Measurements from ENCODE around the gene GTF3C2. TPM values are rescaled to one million over a fixed set of nuclear protein-coding genes. Genes with fewer than 3 reads are reported as not detected.
A peak's percentile ranks its signal among the peaks of the same experiment; 100 is the strongest.
"Not testable (repeated sequence)": the region's sequence is repeated elsewhere in the genome, so short reads cannot be mapped to it uniquely, and the experiment has no call there.

The GTF3C2 gene
- total and polyA plus RNA-seq, 3 experiments from 2014 or later: 43.5 to 81.7 (median 76.7) TPM

DNA sequence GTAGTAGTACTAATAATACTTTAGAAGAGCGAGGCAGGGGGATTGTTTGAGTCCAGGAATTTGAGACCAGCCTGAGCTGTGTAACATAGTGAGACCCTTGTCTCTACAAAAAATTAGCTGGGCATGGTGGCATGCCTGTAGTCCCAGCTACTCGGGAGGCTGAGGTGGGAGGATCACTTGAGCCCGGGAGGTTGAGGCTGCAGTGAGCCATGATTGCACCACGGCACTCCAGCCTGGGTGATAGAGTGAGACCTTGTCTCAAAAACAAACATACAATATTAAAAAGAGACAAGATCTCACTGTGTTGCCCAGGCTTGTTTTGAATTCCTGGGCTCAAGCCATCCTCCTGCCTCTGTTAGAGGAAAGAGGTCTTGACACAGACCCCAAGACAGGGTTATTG, 56.0 kb downstream of the GTF3C2 start:
- DNase-seq; H3K4me3 Mint-ChIP-seq; H3K4me3 ChIP-seq (ENCODE audit: low read length); H3K27ac Mint-ChIP-seq; H3K9me3 Mint-ChIP-seq; H3K4me1 Mint-ChIP-seq; H3K27me3 ChIP-seq (ENCODE audit: insufficient read depth, low read length, poor library complexity, severe bottlenecking); H3K9me3 ChIP-seq (ENCODE audit: low read length); POLR2A ChIA-PET; H3K27ac ChIP-seq (ENCODE audit: low read depth, low read length); H3K36me3 ChIP-seq (ENCODE audit: insufficient read depth, low read length); H3K36me3 Mint-ChIP-seq; H3K4me1 ChIP-seq (ENCODE audit: insufficient read depth, low read length): not testable (repeated sequence)
- peaks cover 14 to 36% of the 10 kb centered on the region in 2 donors for H3K27me3 Mint-ChIP-seq
- CTCF ChIA-PET: interaction anchor here (2.0 kb wide), 1 partner anchor 21 kb away, joined by 5 read pairs; no protein-coding TSS in a partner anchor

- no peaks in the 10 kb centered on the region for H3K27me3 ChIP-seq (ENCODE audit: insufficient read depth, low read length, poor library complexity, severe bottlenecking)
- H3K36me3 ChIP-seq (ENCODE audit: insufficient read depth, low read length): no peaks in the 10 kb centered on the region
- no peaks in the 10 kb centered on the region for H3K4me1 ChIP-seq (ENCODE audit: insufficient read depth, low read length)
- Mint-ChIP-seq H3K4me3 (no peak overlapping the region), H3K27ac (peak overlapping the region in 1 of 8 donors; percentile 83), H3K36me3 (no peaks in the 10 kb centered on the region), H3K27me3 (peaks cover 9 to 26% of the 10 kb centered on the region in 2 donors), H3K4me1 (peaks cover 0 to 6% (median 2%) of the 10 kb centered on the region in 3 donors), H3K9me3 (no peaks in the 10 kb centered on the region)
- no peak overlapping the region for H3K4me3 ChIP-seq (ENCODE audit: low read length)
- H3K27ac ChIP-seq (ENCODE audit: low read depth, low read length): no peak overlapping the region
- DNase-seq: no peak
- H3K9me3 ChIP-seq (ENCODE audit: low read length): no peaks in the 10 kb centered on the region
- CTCF ChIA-PET: interaction anchor here (1.7 to 2.0 kb wide), 2 partner anchors 19 to 34 kb away, joined by 4 to 5 read pairs; no protein-coding TSS in a partner anchor
- POLR2A ChIA-PET: no interaction called here
Measured at GRCh38 chr2:27298391-27299080, 58.0 kb downstream of the GTF3C2 start.

- CTCF ChIA-PET: interaction anchor here (0.9 kb wide), 1 partner anchor 18 kb away, joined by 3 read pairs; no protein-coding TSS in a partner anchor
- H3K4me1 Mint-ChIP-seq: no peaks in the 10 kb centered on the region
- H3K27ac Mint-ChIP-seq: no peak overlapping the region
- H3K4me1 ChIP-seq (ENCODE audit: insufficient read depth, low read length): no peaks in the 10 kb centered on the region
- no peak overlapping the region for H3K4me3 ChIP-seq (ENCODE audit: low read length)
- no peaks in the 10 kb centered on the region for H3K36me3 ChIP-seq (ENCODE audit: insufficient read depth, low read length)
- H3K27ac ChIP-seq (ENCODE audit: low read depth, low read length): no peak overlapping the region
- POLR2A ChIA-PET: no interaction called here
- no peaks in the 10 kb centered on the region for H3K27me3 ChIP-seq (ENCODE audit: insufficient read depth, low read length, poor library complexity, severe bottlenecking)
- H3K9me3 Mint-ChIP-seq: no peaks in the 10 kb centered on the region
- H3K27me3 Mint-ChIP-seq: peaks cover 10 to 37% of the 10 kb centered on the region in 2 donors
- no peak overlapping the region for H3K4me3 Mint-ChIP-seq
- no peaks in the 10 kb centered on the region for H3K36me3 Mint-ChIP-seq
- no peaks in the 10 kb centered on the region for H3K9me3 ChIP-seq (ENCODE audit: low read length)
- DNase-seq: no peak
Measured at GRCh38 chr2:27297195-27297594, 59.4 kb downstream of the GTF3C2 start.

DNA sequence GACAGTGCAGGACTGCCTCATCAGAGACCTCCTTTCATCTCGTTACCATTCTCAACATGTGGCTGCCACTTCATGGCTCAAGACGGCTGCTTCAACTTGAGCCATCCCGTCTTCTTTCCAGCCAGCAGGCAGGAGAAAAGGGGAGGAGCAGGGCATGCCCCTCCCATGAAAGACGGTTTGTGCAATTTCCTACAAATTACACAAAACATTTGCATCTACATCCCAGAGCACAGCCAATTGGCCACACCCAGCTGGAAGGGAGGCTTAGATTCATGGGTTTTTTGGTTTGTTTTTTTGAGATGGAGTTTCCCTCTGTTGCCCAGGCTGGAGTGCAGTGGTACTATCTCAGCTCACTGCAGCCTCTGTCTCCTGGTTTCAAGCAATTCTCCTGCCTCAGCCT, 60.1 kb downstream of the GTF3C2 start:
- Mint-ChIP-seq H3K4me1 (no peaks in the 10 kb centered on the region), H3K9me3 (no peaks in the 10 kb centered on the region), H3K36me3 (no peaks in the 10 kb centered on the region), H3K27me3 (peaks cover 10 to 43% of the 10 kb centered on the region in 2 donors), H3K4me3 (no peak overlapping the region), H3K27ac (no peak overlapping the region)
- no peak for DNase-seq
- ChIA-PET CTCF (no interaction called here), POLR2A (no interaction called here)
- H3K27me3 ChIP-seq (ENCODE audit: insufficient read depth, low read length, poor library complexity, severe bottlenecking): no peaks in the 10 kb centered on the region
- H3K36me3 ChIP-seq (ENCODE audit: insufficient read depth, low read length): no peaks in the 10 kb centered on the region
- H3K4me1 ChIP-seq (ENCODE audit: insufficient read depth, low read length): no peaks in the 10 kb centered on the region
- H3K9me3 ChIP-seq (ENCODE audit: low read length): no peaks in the 10 kb centered on the region
- H3K27ac ChIP-seq (ENCODE audit: low read depth, low read length): no peak overlapping the region
- no peak overlapping the region for H3K4me3 ChIP-seq (ENCODE audit: low read length)

DNA sequence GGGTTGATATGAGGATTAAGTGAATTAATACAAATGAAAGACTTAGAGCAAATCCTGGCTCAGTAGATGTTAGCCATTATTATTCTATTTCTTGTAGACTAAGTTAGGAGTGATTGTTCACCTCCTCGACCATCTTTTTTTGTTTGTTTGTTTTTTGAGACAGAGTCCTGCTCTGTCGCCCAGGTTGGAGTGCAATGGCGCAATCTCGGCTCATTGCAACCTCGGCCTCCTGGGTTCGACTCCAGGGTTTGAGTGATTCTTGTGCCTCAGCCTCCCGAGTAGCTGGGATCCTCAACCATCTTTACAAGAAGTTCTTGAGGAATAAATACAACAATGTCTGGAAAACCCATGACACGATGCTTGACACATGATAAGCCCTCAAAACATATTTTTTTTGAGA, 61.6 kb downstream of the GTF3C2 start:
- no peak overlapping the region for H3K4me3 ChIP-seq (ENCODE audit: low read length)
- no peaks in the 10 kb centered on the region for H3K4me1 ChIP-seq (ENCODE audit: insufficient read depth, low read length)
- H3K27me3 ChIP-seq (ENCODE audit: insufficient read depth, low read length, poor library complexity, severe bottlenecking): no peaks in the 10 kb centered on the region
- H3K4me3 Mint-ChIP-seq: no peak overlapping the region
- H3K27ac ChIP-seq (ENCODE audit: low read depth, low read length): no peak overlapping the region
- ChIA-PET CTCF (interaction anchor here (1.2 kb wide), 1 partner anchor 9 kb away, joined by 4 read pairs; no protein-coding TSS in a partner anchor), POLR2A (no interaction called here)
- no peaks in the 10 kb centered on the region for H3K9me3 Mint-ChIP-seq
- no peaks in the 10 kb centered on the region for H3K36me3 ChIP-seq (ENCODE audit: insufficient read depth, low read length)
- H3K27ac Mint-ChIP-seq: no peak overlapping the region
- H3K9me3 ChIP-seq (ENCODE audit: low read length): no peaks in the 10 kb centered on the region
- no peaks in the 10 kb centered on the region for H3K4me1 Mint-ChIP-seq
- H3K27me3 Mint-ChIP-seq: peaks cover 10 to 46% of the 10 kb centered on the region in 2 donors
- H3K36me3 Mint-ChIP-seq: no peaks in the 10 kb centered on the region
- DNase-seq: no peak

GRCh38 chr2:27291865-27292264, 64.7 kb downstream of the GTF3C2 start:
- no peak for DNase-seq
- Histone ChIP-seq H3K36me3 (ENCODE audit: insufficient read depth, low read length) (no peaks in the 10 kb centered on the region), H3K9me3 (ENCODE audit: low read length) (no peaks in the 10 kb centered on the region), H3K4me1 (ENCODE audit: insufficient read depth, low read length) (no peaks in the 10 kb centered on the region), H3K27ac (ENCODE audit: low read depth, low read length) (no peak overlapping the region), H3K27me3 (ENCODE audit: insufficient read depth, low read length, poor library complexity, severe bottlenecking) (no peaks in the 10 kb centered on the region), H3K4me3 (ENCODE audit: low read length) (no peak overlapping the region)
- no peaks in the 10 kb centered on the region for H3K9me3 Mint-ChIP-seq
- ChIA-PET POLR2A (no interaction called here), CTCF (interaction anchor here (1.0 to 2.7 kb wide), 2 partner anchors 11 to 330 kb away, joined by 3 to 16 read pairs; no protein-coding TSS in a partner anchor)
- no peaks in the 10 kb centered on the region for H3K4me1 Mint-ChIP-seq
- no peak overlapping the region for H3K4me3 Mint-ChIP-seq
- H3K36me3 Mint-ChIP-seq: no peaks in the 10 kb centered on the region
- H3K27me3 Mint-ChIP-seq: peaks cover 6 to 44% of the 10 kb centered on the region in 2 donors
- no peak overlapping the region for H3K27ac Mint-ChIP-seq

DNA sequence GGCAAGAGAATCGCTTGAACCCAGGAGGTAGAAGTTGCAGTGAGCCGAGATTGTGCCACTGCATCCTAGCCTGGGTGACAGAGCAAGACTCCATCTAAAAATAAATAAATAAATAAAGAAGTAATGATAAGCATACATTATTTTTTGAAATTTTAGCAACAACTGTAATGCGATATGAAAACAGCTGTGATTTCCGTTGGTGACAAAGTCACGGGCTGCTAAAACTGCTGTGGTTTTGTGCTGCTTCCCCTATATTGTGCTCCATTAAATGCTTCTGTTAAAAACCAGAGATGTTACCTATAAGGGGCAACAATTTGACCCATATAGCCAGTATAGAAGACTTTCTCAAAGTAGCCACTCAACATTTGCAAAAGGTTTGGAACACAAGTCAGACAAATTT, 66.0 kb downstream of the GTF3C2 start:
- Histone ChIP-seq H3K9me3 (ENCODE audit: low read length) (no peaks in the 10 kb centered on the region), H3K27ac (ENCODE audit: low read depth, low read length) (no peak overlapping the region), H3K4me3 (ENCODE audit: low read length) (no peak overlapping the region), H3K4me1 (ENCODE audit: insufficient read depth, low read length) (no peaks in the 10 kb centered on the region), H3K27me3 (ENCODE audit: insufficient read depth, low read length, poor library complexity, severe bottlenecking) (no peaks in the 10 kb centered on the region), H3K36me3 (ENCODE audit: insufficient read depth, low read length) (no peaks in the 10 kb centered on the region)
- DNase-seq: no peak
- H3K36me3 Mint-ChIP-seq: no peaks in the 10 kb centered on the region
- no peaks in the 10 kb centered on the region for H3K9me3 Mint-ChIP-seq
- ChIA-PET CTCF (interaction anchor here (1.1 to 3.3 kb wide), 2 partner anchors 13 to 329 kb away, joined by 3 to 19 read pairs; no protein-coding TSS in a partner anchor), POLR2A (no interaction called here)
- H3K27ac Mint-ChIP-seq: no peak overlapping the region
- no peak overlapping the region for H3K4me3 Mint-ChIP-seq
- no peaks in the 10 kb centered on the region for H3K4me1 Mint-ChIP-seq
- H3K27me3 Mint-ChIP-seq: peaks cover 6 to 42% of the 10 kb centered on the region in 2 donors

DNA sequence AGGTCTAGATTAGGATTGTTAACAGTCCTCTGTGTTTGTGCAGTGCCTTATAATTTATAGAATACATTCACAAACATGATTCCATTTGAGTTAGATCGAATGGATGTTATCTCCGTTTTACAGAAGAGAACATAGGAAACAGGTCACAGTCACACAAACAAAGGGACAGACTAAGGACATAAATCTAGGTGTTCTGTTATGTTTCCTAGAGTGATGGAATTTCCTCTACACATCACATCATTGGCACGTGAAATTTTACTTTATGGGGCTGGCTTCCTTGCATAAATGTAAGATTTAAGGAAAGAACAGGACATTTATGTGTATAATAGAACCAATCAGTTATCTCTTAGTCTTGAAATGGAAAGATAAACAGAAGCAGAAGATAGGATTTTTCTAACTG, 68.0 kb downstream of the GTF3C2 start:
- Mint-ChIP-seq H3K4me3 (no peak overlapping the region), H3K27me3 (peaks cover 13 to 52% of the 10 kb centered on the region in 2 donors)
- H3K9me3 ChIP-seq (ENCODE audit: low read length): no peaks in the 10 kb centered on the region

More for the DNA sequence above, 68.0 kb downstream of the GTF3C2 start:
- no peaks in the 10 kb centered on the region for H3K9me3 Mint-ChIP-seq
- no peaks in the 10 kb centered on the region for H3K4me1 Mint-ChIP-seq
- H3K36me3 Mint-ChIP-seq: no peaks in the 10 kb centered on the region
- no peak for DNase-seq
- Histone ChIP-seq H3K4me3 (ENCODE audit: low read length) (no peak overlapping the region), H3K27ac (ENCODE audit: low read depth, low read length) (no peak overlapping the region), H3K4me1 (ENCODE audit: insufficient read depth, low read length) (no peaks in the 10 kb centered on the region), H3K27me3 (ENCODE audit: insufficient read depth, low read length, poor library complexity, severe bottlenecking) (no peaks in the 10 kb centered on the region), H3K36me3 (ENCODE audit: insufficient read depth, low read length) (no peaks in the 10 kb centered on the region)
- ChIA-PET POLR2A (no interaction called here), CTCF (interaction anchor here (1.5 to 3.3 kb wide), 3 partner anchors 9 to 24 kb away, joined by 5 to 19 read pairs (median 6); no protein-coding TSS in a partner anchor)
- H3K27ac Mint-ChIP-seq: no peak overlapping the region
